Measurements from ENCODE around the gene SASS6.

- TF ChIP-seq, protein P1, sequence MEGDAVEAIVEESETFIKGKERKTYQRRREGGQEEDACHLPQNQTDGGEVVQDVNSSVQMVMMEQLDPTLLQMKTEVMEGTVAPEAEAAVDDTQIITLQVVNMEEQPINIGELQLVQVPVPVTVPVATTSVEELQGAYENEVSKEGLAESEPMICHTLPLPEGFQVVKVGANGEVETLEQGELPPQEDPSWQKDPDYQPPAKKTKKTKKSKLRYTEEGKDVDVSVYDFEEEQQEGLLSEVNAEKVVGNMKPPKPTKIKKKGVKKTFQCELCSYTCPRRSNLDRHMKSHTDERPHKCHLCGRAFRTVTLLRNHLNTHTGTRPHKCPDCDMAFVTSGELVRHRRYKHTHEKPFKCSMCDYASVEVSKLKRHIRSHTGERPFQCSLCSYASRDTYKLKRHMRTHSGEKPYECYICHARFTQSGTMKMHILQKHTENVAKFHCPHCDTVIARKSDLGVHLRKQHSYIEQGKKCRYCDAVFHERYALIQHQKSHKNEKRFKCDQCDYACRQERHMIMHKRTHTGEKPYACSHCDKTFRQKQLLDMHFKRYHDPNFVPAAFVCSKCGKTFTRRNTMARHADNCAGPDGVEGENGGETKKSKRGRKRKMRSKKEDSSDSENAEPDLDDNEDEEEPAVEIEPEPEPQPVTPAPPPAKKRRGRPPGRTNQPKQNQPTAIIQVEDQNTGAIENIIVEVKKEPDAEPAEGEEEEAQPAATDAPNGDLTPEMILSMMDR (IDR thresholded peaks at IDR 0.05): no peak
- no peak for TF ChIP-seq POLR2A (IDR thresholded peaks at IDR 0.05)
- no peak for TF ChIP-seq POLR2AphosphoS5 (IDR thresholded peaks at IDR 0.05)
These were observed 97.5 kb downstream of the SASS6 start for GRCh38 chr1:100035214-100035613.

Measured in breast epithelium (tissue), 3 donors.